ENCODE data around the gene AMIGO1. TPM values are rescaled to one million over a fixed set of nuclear protein-coding genes. Genes with fewer than 3 reads are reported as not detected.

AMIGO1 gene
- total RNA-seq, 1 experiment from 2014 or later, result 0.10 TPM

DNA sequence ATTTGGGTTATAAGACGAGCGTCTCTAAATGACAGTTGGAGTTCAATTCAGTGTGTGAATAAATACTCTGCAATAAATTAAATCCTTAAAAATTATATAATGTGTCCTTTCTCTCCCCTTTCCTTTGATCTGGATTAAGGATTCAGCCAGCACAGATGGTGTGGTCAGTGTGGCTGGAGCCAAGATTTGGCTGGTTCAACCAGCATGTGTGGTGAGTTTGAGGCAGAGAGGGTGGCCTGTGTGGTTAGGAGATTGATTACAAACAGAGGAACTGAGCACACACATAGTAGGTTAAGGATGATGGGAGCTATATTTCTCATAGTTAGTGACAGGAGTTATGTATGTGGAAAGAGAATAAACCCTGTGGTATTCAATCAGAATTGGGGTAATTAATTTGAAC lies 14.2 kb upstream of the AMIGO1 start:
- intact Hi-C loops (cut with micrococcal nuclease), result no loop called here
- no peak overlapping the region for H3K9ac ChIP-seq (ENCODE audit: low read length)
- POLR2A ChIA-PET, result no interaction called here

More for the DNA sequence above, 14.2 kb upstream of the AMIGO1 start:
- no peaks in the 10 kb centered on the region; the same call in 1 of the 2 replicates for H3K27me3 ChIP-seq (ENCODE audit: insufficient read depth, low read length)
- ATAC-seq, result no peak
- no peak overlapping the region for H3K4me2 ChIP-seq (ENCODE audit: low read length)
- no peak overlapping the region for H2AFZ ChIP-seq (ENCODE audit: low read depth, low read length, poor library complexity, severe bottlenecking)
- no peak overlapping the region for H3K4me3 ChIP-seq (replicated peaks in 1 of 2; ENCODE audit: low read depth in 1 of 2, low read length in 2 of 2)
- DNase-seq (ENCODE audit: low read depth, low spot score), result no peak
- no peak overlapping the region for H3K27ac ChIP-seq (ENCODE audit: low read depth, low read length)
- RAD21 ChIA-PET (ENCODE audit: low non-redundant PET in 1 of 2, low total read pairs in 2 of 2, uncharacterized antibody in 2 of 2, unreplicated experiment in 2 of 2), result no interaction called here
- H3K79me2 ChIP-seq (ENCODE audit: insufficient read depth, low read length), result no peaks in the 10 kb centered on the region
- TF ChIP-seq REST (IDR thresholded peaks at IDR 0.05; ENCODE audit: low read depth) (no peak), CEBPB (IDR thresholded peaks at IDR 0.05; ENCODE audit: low read depth) (no peak), EZH2 (IDR thresholded peaks at IDR 0.05) (no peak)
- CTCF ChIA-PET, result interaction anchor here (1.2 kb wide), 1 partner anchor 17 kb away, joined by 4 read pairs; no protein-coding TSS in a partner anchor
- H3K9me2 ChIP-seq (ENCODE audit: insufficient read depth), result no peaks in the 10 kb centered on the region
- no peaks in the 10 kb centered on the region for H3K36me3 ChIP-seq (ENCODE audit: control insufficient read depth in 1 of 2, insufficient read depth in 2 of 2, low read length in 2 of 2)
- no TSS peak for BruUV-seq (replicated peaks)
- no peaks in the 10 kb centered on the region for H3K4me1 ChIP-seq (ENCODE audit: control insufficient read depth in 1 of 2, insufficient read depth in 2 of 2, low read length in 2 of 2)
- no peaks in the 10 kb centered on the region for H3K9me3 ChIP-seq (ENCODE audit: control insufficient read depth in 1 of 2, insufficient read depth in 1 of 2, low read depth in 1 of 2, low read length in 2 of 2)
- H4K20me1 ChIP-seq (ENCODE audit: insufficient read depth), result no peaks in the 10 kb centered on the region
